HepG2 (cell line): ENCODE data around the gene RABL2A. TPM values are rescaled to one million over a fixed set of nuclear protein-coding genes. Genes with fewer than 3 reads are reported as not detected.
"Not testable (repeated sequence)": the region's sequence is repeated elsewhere in the genome, so short reads cannot be mapped to it uniquely, and the experiment has no call there.

Experiments
- ATF7 ChIP-seq, 2 experiments: fragments of 450-650 bp in 1 of 2; sonication (generic) in 1 of 2; formaldehyde crosslinking in 1 of 2; IDR thresholded peaks; 2 replicates each; pipeline versions ENCODE4 v1.4.0 to v1.6.1; 2016 to 2020; ENCODE audit warnings: antibody characterized with exemption in 1 of 2, mild to moderate bottlenecking in 1 of 2, missing genetic modification reagents in 1 of 2
- CBFB ChIP-seq: sonication (generic); formaldehyde crosslinking; IDR thresholded peaks from 2 replicates; pipeline ENCODE4 v1.4.0; 2020; ENCODE audit warnings: missing genetic modification reagents
- FOSL2 ChIP-seq: sonication (generic); formaldehyde crosslinking; IDR thresholded peaks from 2 replicates; pipeline ENCODE4 v1.4.0; 2020; ENCODE audit warnings: missing genetic modification reagents
- GATAD2A ChIP-seq: IDR thresholded peaks from 2 replicates; pipeline ENCODE4 v1.6.1; 2016
- HOXD1 ChIP-seq: sonication (generic); formaldehyde crosslinking; IDR thresholded peaks from 2 replicates; pipeline ENCODE4 v1.5.0; 2020; ENCODE audit warnings: missing genetic modification reagents
- KLF13 ChIP-seq: sonication (generic); formaldehyde crosslinking; IDR thresholded peaks from 2 replicates; pipeline ENCODE4 v1.4.0; 2020; ENCODE audit warnings: mild to moderate bottlenecking, missing genetic modification reagents
- KMT2A ChIP-seq: sonication (generic); formaldehyde crosslinking; IDR thresholded peaks from 2 replicates; pipeline ENCODE4 v1.4.0; 2020; ENCODE audit warnings: missing genetic modification reagents
- SP5 ChIP-seq: IDR thresholded peaks from 2 replicates; pipeline ENCODE4 v1.6.1; 2016; ENCODE audit warnings: low read depth, borderline replicate concordance
- ZFP37 ChIP-seq: sonication (generic); formaldehyde crosslinking; IDR thresholded peaks from 2 replicates; pipeline ENCODE4 v1.4.0; 2020; ENCODE audit warnings: missing genetic modification reagents, borderline replicate concordance
- ZNF343 ChIP-seq: sonication (generic); formaldehyde crosslinking; IDR thresholded peaks from 2 replicates; pipeline ENCODE4 v1.4.0; 2020; ENCODE audit warnings: mild to moderate bottlenecking, missing genetic modification reagents
- ZNF558 ChIP-seq: sonication (generic); formaldehyde crosslinking; IDR thresholded peaks from 2 replicates; pipeline ENCODE4 v1.9.0; 2022; ENCODE audit warnings: mild to moderate bottlenecking, missing genetic modification reagents, borderline replicate concordance
- ZNF616 ChIP-seq: sonication (generic); formaldehyde crosslinking; IDR thresholded peaks from 2 replicates; pipeline ENCODE4 v1.5.0; 2020; ENCODE audit warnings: low read depth, mild to moderate bottlenecking, missing genetic modification reagents
- ZSCAN12 ChIP-seq: sonication (generic); formaldehyde crosslinking; IDR thresholded peaks from 2 replicates; pipeline ENCODE4 v1.9.0; 2021; ENCODE audit warnings: mild to moderate bottlenecking, missing genetic modification reagents
- polyA plus RNA-seq, 8 experiments: library from polyadenylated mRNA; depleted of rRNA in 3 of 8; stranded (reverse) in 7 of 8; unstranded in 1 of 8; fragments of >200 nt; fragmentation: Illumina TruSeq in 4 of 8; extraction: Trizol in 4 of 8; gene quantifications; 2 replicates each; pipeline versions ENCODE4 v1.2.1 to v1.2.3, GENCODE V29; 2011 to 2016; ENCODE audit warnings: low read depth in 4 of 8, missing spikeins in 1 of 8, mixed read lengths in 1 of 8; ENCODE audit not compliant: insufficient read depth in 1 of 8
- total RNA-seq, 5 experiments: library from RNA; depleted of rRNA; stranded (reverse); fragments of >200 nt; fragmentation: Illumina TruSeq; extraction: Trizol; gene quantifications; 2 replicates each; pipeline ENCODE4 v1.2.3, GENCODE V29; 2016; ENCODE audit warnings: low read depth in 1 of 5
- TF ChIP-seq, protein P1 (sequence below): sonication (generic); formaldehyde crosslinking; IDR thresholded peaks from 2 replicates; pipeline ENCODE4 v1.4.0; 2020; ENCODE audit warnings: mild to moderate bottlenecking, missing genetic modification reagents, borderline replicate concordance
- TF ChIP-seq, protein P2 (sequence below): sonication (generic); formaldehyde crosslinking; IDR thresholded peaks from 2 replicates; pipeline ENCODE4 v1.4.0; 2020; ENCODE audit warnings: missing genetic modification reagents
- TF ChIP-seq, protein P3 (sequence below): sonication (generic); formaldehyde crosslinking; IDR thresholded peaks from 2 replicates; pipeline ENCODE4 v1.4.0; 2020; ENCODE audit warnings: mild to moderate bottlenecking, low read depth, missing genetic modification reagents
- TF ChIP-seq, protein P4 (sequence below): sonication (generic); formaldehyde crosslinking; IDR thresholded peaks from 2 replicates; pipeline ENCODE4 v1.8.0; 2022; ENCODE audit warnings: mild to moderate bottlenecking, missing genetic modification reagents; ENCODE audit not compliant: insufficient replicate concordance

Gene RABL2A
- total and polyA plus RNA-seq, 2 of the 13 experiments (the other 11 are each of a cell fraction or from before 2014, with no cell fraction given): 9.6 to 13.4 TPM

DNA sequence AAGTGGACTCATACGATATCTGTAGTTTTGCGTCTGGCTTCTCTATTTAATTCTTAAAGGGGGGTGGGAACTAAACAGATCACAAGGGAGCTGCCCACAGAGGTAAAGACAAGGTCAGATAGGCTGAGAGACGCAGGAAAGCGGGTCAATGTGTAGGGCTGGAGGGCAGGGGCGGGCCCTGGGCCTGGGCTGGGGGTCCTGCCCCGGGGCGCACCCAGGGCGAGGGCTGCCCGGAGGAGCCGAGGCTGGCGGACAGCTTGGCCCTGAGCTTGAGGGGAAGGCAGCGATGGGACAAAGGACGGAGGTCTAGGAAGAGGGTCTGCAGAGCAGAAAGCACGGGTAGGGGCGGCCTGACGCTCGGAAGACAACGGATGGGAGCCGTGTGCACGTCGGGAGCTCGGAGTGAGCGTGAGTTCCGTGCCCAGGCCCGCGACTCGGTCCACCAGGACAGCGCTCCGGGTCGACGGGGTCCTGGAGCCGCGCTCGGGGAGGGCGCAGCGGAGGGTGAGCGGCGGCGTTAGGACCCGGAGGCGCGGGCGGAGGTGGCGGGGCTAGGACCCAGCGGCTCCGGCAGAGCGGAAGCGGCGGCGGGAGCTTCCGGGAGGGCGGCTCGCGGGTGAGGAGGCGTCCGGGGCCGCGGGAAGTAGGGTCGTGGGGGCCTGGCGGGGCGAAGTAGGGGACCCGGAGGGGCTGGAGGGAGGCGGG is 43.4 kb upstream of the RABL2A start (continued):
- TF ChIP-seq, protein P1, sequence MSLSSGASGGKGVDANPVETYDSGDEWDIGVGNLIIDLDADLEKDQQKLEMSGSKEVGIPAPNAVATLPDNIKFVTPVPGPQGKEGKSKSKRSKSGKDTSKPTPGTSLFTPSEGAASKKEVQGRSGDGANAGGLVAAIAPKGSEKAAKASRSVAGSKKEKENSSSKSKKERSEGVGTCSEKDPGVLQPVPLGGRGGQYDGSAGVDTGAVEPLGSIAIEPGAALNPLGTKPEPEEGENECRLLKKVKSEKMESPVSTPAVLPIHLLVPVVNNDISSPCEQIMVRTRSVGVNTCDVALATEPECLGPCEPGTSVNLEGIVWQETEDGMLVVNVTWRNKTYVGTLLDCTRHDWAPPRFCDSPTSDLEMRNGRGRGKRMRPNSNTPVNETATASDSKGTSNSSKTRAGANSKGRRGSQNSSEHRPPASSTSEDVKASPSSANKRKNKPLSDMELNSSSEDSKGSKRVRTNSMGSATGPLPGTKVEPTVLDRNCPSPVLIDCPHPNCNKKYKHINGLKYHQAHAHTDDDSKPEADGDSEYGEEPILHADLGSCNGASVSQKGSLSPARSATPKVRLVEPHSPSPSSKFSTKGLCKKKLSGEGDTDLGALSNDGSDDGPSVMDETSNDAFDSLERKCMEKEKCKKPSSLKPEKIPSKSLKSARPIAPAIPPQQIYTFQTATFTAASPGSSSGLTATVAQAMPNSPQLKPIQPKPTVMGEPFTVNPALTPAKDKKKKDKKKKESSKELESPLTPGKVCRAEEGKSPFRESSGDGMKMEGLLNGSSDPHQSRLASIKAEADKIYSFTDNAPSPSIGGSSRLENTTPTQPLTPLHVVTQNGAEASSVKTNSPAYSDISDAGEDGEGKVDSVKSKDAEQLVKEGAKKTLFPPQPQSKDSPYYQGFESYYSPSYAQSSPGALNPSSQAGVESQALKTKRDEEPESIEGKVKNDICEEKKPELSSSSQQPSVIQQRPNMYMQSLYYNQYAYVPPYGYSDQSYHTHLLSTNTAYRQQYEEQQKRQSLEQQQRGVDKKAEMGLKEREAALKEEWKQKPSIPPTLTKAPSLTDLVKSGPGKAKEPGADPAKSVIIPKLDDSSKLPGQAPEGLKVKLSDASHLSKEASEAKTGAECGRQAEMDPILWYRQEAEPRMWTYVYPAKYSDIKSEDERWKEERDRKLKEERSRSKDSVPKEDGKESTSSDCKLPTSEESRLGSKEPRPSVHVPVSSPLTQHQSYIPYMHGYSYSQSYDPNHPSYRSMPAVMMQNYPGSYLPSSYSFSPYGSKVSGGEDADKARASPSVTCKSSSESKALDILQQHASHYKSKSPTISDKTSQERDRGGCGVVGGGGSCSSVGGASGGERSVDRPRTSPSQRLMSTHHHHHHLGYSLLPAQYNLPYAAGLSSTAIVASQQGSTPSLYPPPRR (CRISPR knock-in tag): peak; percentile 74
- peak; percentile 95 for TF ChIP-seq ZNF616 (CRISPR knock-in tag)
- TF ChIP-seq, protein P2, sequence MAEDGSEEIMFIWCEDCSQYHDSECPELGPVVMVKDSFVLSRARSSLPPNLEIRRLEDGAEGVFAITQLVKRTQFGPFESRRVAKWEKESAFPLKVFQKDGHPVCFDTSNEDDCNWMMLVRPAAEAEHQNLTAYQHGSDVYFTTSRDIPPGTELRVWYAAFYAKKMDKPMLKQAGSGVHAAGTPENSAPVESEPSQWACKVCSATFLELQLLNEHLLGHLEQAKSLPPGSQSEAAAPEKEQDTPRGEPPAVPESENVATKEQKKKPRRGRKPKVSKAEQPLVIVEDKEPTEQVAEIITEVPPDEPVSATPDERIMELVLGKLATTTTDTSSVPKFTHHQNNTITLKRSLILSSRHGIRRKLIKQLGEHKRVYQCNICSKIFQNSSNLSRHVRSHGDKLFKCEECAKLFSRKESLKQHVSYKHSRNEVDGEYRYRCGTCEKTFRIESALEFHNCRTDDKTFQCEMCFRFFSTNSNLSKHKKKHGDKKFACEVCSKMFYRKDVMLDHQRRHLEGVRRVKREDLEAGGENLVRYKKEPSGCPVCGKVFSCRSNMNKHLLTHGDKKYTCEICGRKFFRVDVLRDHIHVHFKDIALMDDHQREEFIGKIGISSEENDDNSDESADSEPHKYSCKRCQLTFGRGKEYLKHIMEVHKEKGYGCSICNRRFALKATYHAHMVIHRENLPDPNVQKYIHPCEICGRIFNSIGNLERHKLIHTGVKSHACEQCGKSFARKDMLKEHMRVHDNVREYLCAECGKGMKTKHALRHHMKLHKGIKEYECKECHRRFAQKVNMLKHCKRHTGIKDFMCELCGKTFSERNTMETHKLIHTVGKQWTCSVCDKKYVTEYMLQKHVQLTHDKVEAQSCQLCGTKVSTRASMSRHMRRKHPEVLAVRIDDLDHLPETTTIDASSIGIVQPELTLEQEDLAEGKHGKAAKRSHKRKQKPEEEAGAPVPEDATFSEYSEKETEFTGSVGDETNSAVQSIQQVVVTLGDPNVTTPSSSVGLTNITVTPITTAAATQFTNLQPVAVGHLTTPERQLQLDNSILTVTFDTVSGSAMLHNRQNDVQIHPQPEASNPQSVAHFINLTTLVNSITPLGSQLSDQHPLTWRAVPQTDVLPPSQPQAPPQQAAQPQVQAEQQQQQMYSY (CRISPR knock-in tag): peak; percentile 84
- TF ChIP-seq ZNF343 (CRISPR knock-in tag): peak; percentile 77
- peak; percentile 69 for TF ChIP-seq FOSL2 (CRISPR knock-in tag)
- peak; percentile 97 for TF ChIP-seq CBFB (CRISPR knock-in tag)
- TF ChIP-seq ATF7 (IDR thresholded peaks at IDR 0.05): not testable (repeated sequence)
- TF ChIP-seq ATF7 (CRISPR knock-in tag; IDR thresholded peaks at IDR 0.05): peak; percentile 84; the same call in 1 of the 2 replicates
- peak; percentile 91 for TF ChIP-seq ZNF558 (CRISPR knock-in tag)
- 0 out of 2 replicates have a peak, but pooled peaks have one; percentile 56 for TF ChIP-seq ZSCAN12 (CRISPR knock-in tag)
- peak; percentile 95 for TF ChIP-seq KMT2A
- peak; percentile 75; the same call in 1 of the 2 replicates for TF ChIP-seq KLF13
- peak; percentile 54 for TF ChIP-seq GATAD2A
- TF ChIP-seq, protein P3, sequence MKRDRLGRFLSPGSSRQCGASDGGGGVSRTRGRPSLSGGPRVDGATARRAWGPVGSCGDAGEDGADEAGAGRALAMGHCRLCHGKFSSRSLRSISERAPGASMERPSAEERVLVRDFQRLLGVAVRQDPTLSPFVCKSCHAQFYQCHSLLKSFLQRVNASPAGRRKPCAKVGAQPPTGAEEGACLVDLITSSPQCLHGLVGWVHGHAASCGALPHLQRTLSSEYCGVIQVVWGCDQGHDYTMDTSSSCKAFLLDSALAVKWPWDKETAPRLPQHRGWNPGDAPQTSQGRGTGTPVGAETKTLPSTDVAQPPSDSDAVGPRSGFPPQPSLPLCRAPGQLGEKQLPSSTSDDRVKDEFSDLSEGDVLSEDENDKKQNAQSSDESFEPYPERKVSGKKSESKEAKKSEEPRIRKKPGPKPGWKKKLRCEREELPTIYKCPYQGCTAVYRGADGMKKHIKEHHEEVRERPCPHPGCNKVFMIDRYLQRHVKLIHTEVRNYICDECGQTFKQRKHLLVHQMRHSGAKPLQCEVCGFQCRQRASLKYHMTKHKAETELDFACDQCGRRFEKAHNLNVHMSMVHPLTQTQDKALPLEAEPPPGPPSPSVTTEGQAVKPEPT (CRISPR knock-in tag): peak; percentile 88; the same call in 1 of the 2 replicates
- peak; percentile 97 for TF ChIP-seq HOXD1 (CRISPR knock-in tag)
- peak; percentile 59; the same call in 1 of the 2 replicates for TF ChIP-seq SP5 (CRISPR knock-in tag)
- peak; percentile 85; the same call in 1 of the 2 replicates for TF ChIP-seq ZFP37 (CRISPR knock-in tag)
- TF ChIP-seq, protein P4, sequence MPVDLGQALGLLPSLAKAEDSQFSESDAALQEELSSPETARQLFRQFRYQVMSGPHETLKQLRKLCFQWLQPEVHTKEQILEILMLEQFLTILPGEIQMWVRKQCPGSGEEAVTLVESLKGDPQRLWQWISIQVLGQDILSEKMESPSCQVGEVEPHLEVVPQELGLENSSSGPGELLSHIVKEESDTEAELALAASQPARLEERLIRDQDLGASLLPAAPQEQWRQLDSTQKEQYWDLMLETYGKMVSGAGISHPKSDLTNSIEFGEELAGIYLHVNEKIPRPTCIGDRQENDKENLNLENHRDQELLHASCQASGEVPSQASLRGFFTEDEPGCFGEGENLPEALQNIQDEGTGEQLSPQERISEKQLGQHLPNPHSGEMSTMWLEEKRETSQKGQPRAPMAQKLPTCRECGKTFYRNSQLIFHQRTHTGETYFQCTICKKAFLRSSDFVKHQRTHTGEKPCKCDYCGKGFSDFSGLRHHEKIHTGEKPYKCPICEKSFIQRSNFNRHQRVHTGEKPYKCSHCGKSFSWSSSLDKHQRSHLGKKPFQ (CRISPR knock-in tag): peak; percentile 37
